T-cell (primary cell): Measurements from ENCODE around the gene ZNHIT3. TPM values are rescaled to one million over a fixed set of nuclear protein-coding genes. Genes with fewer than 3 reads are reported as not detected.
A peak's percentile ranks its signal among the peaks of the same experiment; 100 is the strongest.

Experiments used
- ATAC-seq, 4 experiments: fragments of 200-7000 bp in 3 of 4; fragments of 150-1000 bp in 1 of 4; cut with Tn5 transposase; replicated peaks in 1 of 4; 1 replicate in 3 of 4; 2 replicates in 1 of 4; pipeline ENCODE4 v1.10.0; 2021; ENCODE audit warnings: moderate library complexity in 3 of 4, mild to moderate bottlenecking in 2 of 4, moderate number of reproducible peaks in 1 of 4
- CTCF ChIA-PET, 2 donors: fragments of 300-600 bp; sonication (Branson Sonifier 250); formaldehyde crosslinking; loops; one replicate each; lab custom pipeline; 2022; ENCODE audit warnings: antibody characterized with exemption in 2 of 2; lab: Charles Lee
- POLR2A ChIA-PET, 2 donors: fragments of 300-600 bp; sonication (Branson Sonifier 250); formaldehyde crosslinking; loops; one replicate each; lab custom pipeline; 2022; ENCODE audit warnings: antibody characterized with exemption in 2 of 2; lab: Charles Lee
- DNase-seq, 35 experiments: peaks; one replicate each; pipeline versions ENCODE4 v3.0.0 to v3.0.0-alpha.2; 2013 to 2023
- H3K27ac ChIP-seq: one replicate; pipeline ENCODE4 v1.5.1; 2013; ENCODE audit warnings: low read length
- H3K27me3 ChIP-seq, 2 experiments: replicated peaks in 1 of 2; 1 replicate in 1 of 2; 2 replicates in 1 of 2; pipeline versions ENCODE4 v1.6.1 to v1.7.0; 2013; ENCODE audit warnings: low read length in 1 of 2, mixed read lengths in 1 of 2; ENCODE audit not compliant: control insufficient read depth in 2 of 2, insufficient read depth in 2 of 2; ENCODE audit errors: extremely low read depth in 1 of 2
- H3K36me3 ChIP-seq, 2 donors: 1 replicate in 1 of 2; 2 replicates in 1 of 2; pipeline versions ENCODE4 v1.6.1 to v1.7.0; 2013; ENCODE audit warnings: low read length in 1 of 2; ENCODE audit not compliant: control insufficient read depth in 2 of 2, insufficient read depth in 1 of 2; ENCODE audit errors: extremely low read depth in 1 of 2
- H3K4me1 ChIP-seq, 2 experiments: 1 replicate in 1 of 2; 2 replicates in 1 of 2; pipeline versions ENCODE4 v1.6.1 to v1.7.0; 2013; ENCODE audit warnings: low read length in 2 of 2, mixed read lengths in 1 of 2; ENCODE audit not compliant: insufficient read depth in 2 of 2, control insufficient read depth in 1 of 2; ENCODE audit errors: extremely low read depth in 1 of 2
- H3K4me3 ChIP-seq, 2 donors: 1 replicate in 1 of 2; 2 replicates in 1 of 2; pipeline versions ENCODE4 v1.5.1 to v1.7.0; 2013; ENCODE audit warnings: mild to moderate bottlenecking in 2 of 2, low read length in 1 of 2, moderate library complexity in 1 of 2; ENCODE audit not compliant: control insufficient read depth in 1 of 2; ENCODE audit errors: extremely low read depth in 1 of 2
- H3K9me3 ChIP-seq: 2 replicates; pipeline ENCODE4 v1.7.0; 2013
- H3K27ac Mint-ChIP-seq, 2 donors: one replicate each; pipeline ENCODE4 v1.8.0; 2020 to 2021; ENCODE audit warnings: mild to moderate bottlenecking in 2 of 2, mixed read lengths in 2 of 2
- H3K27me3 Mint-ChIP-seq, 2 donors: one replicate each; pipeline ENCODE4 v1.8.0; 2021 to 2022; ENCODE audit warnings: mixed read lengths in 2 of 2
- H3K36me3 Mint-ChIP-seq: one replicate; pipeline ENCODE4 v1.8.0; 2021; ENCODE audit warnings: mixed read lengths
- H3K4me1 Mint-ChIP-seq, 3 donors: one replicate each; pipeline ENCODE4 v1.8.0; 2020 to 2022; ENCODE audit warnings: mixed read lengths in 3 of 3, mild to moderate bottlenecking in 1 of 3
- H3K4me3 Mint-ChIP-seq, 3 donors: one replicate each; pipeline ENCODE4 v1.8.0; 2020 to 2022; ENCODE audit warnings: mild to moderate bottlenecking in 3 of 3, mixed read lengths in 3 of 3, moderate library complexity in 3 of 3
- H3K9me3 Mint-ChIP-seq, 3 donors: one replicate each; pipeline ENCODE4 v1.8.0; 2020 to 2022; ENCODE audit warnings: mixed read lengths in 3 of 3
- WGBS: methylation state at CpG from one replicate; pipeline ENCODE4 v1.1.5; 2013; ENCODE audit warnings: missing lambda C conversion rate; ENCODE audit not compliant: insufficient coverage; 5-methylcytosine and 5-hydroxymethylcytosine counted together
- total RNA-seq, 35 experiments: library from RNA in 6 of 35; stranded (reverse) in 6 of 35; fragments of 120-200 nt in 1 of 35; gene quantifications; one replicate each; pipeline versions ENCODE4 v1.2.1 to v1.2.4 and lab custom pipeline; 2013 to 2026

Gene ZNHIT3
- total RNA-seq, 5 donors from 2014 or later (not counting 1 experiment from before 2014, with no cell fraction given), result 44.2 to 54.6 (median 51.3) TPM

DNA sequence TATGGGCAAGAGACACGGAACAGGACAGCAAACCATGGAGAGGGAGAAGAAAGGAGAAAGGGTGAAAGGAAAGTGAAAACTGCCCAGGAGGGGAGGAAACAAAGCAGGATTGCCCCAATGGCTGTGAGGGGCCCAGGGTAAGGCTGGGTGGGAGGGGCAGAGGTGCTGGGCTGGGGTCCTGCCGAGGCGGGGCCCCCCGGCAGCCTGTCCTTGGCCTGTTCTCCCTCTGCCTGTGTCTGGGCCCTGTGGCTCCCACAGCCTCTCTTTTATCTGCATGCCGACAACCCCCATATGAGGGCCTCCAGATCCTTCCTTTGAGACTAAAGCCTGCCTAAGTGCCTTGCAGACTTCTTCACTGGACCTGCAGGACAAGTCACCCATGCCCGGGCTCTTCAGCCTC is 15.5 kb downstream of the ZNHIT3 start:
- Mint-ChIP-seq H3K27me3 (no peaks in the 10 kb centered on the region), H3K36me3 (peaks cover 16% of the 10 kb centered on the region), H3K4me1 (no peaks in the 10 kb centered on the region), H3K4me3 (no peak overlapping the region), H3K9me3 (no peaks in the 10 kb centered on the region), H3K27ac (peak overlapping the region; percentile 35 to 43)
- 98% methylated on average over 5 of the region's 6 CpGs for WGBS
- CTCF ChIA-PET, result no interaction called here
- no peak for ATAC-seq
- Histone ChIP-seq H3K4me3 (no peak overlapping the region), H3K27ac (no peak overlapping the region), H3K36me3 (peaks cover 13 to 66% of the 10 kb centered on the region in 2 donors), H3K4me1 (no peaks in the 10 kb centered on the region), H3K9me3 (no peaks in the 10 kb centered on the region), H3K27me3 (no peaks in the 10 kb centered on the region)
- POLR2A ChIA-PET, result no interaction called here
- peak in 1 of 35 experiments; percentile 18 for DNase-seq

DNA sequence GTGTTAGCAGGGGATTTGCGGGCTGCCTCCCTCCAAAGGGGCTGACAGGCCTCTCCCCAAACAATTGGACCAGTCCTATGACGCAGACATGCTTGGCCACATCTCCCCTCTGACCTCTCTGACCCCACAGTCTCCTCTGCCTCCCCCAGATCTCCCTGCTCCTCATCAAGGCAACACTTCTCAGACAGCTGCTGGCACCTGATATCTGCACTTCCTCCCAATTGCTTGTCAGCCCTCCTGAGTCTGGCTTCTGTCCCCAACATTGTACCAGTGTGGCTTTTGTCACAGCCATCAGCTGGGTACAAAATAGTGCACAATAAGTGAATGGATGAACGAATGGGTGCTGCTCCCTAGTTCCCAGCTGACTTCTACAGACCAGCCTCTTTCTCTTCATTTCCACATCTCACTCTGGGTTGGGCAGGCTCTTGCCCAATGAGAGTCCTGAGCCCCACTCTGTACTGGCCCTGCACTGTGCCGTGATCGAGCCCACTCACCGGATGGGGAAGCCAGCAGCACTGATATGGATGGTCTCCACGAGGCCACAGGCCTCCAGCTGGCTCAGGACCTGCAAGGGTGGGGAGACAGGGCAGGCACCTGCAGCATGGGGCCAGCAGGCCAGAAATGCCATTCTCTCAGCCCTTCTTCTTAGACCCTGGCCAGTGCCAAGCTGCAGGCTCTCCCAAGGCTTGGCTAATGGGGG is 17.1 kb downstream of the ZNHIT3 start:
- Mint-ChIP-seq H3K4me3 (no peak overlapping the region), H3K36me3 (peaks cover 13% of the 10 kb centered on the region), H3K9me3 (no peaks in the 10 kb centered on the region), H3K27me3 (no peaks in the 10 kb centered on the region), H3K4me1 (no peaks in the 10 kb centered on the region), H3K27ac (peak overlapping the region in 1 of 2 donors; percentile 48)
- DNase-seq (peak in 1 of 35 experiments; percentile 8), ATAC-seq (no peak)
- H3K27ac ChIP-seq, result no peak overlapping the region
- POLR2A ChIA-PET, result no interaction called here
- 100% methylated on average over 6 of the region's 7 CpGs for WGBS
- CTCF ChIA-PET, result no interaction called here
- peaks cover 7 to 62% of the 10 kb centered on the region in 2 donors for H3K36me3 ChIP-seq
- no peaks in the 10 kb centered on the region for H3K27me3 ChIP-seq
- no peak overlapping the region for H3K4me3 ChIP-seq
- H3K9me3 ChIP-seq, result no peaks in the 10 kb centered on the region
- H3K4me1 ChIP-seq, result no peaks in the 10 kb centered on the region

DNA sequence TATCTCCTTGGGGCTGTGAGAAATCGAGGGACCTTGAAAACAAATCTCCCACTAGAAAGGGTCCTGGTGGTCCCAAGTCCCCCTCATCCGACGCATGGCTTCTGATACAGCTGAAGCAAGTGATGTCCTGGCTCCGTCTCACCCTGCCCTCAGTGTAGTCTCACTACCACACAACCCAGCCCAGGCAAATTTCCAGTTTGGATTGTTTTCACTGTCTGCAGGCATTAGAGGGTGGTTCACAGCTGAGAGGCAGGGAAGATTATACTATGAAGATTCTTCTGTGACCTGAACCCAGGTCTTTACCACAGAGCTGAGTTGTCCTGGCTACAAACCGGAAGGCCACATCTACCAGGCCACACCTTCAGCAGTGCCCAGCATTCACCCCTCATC is 17.7 kb downstream of the ZNHIT3 start:
- Histone ChIP-seq H3K27ac (no peak overlapping the region), H3K4me1 (no peaks in the 10 kb centered on the region), H3K4me3 (no peak overlapping the region), H3K27me3 (no peaks in the 10 kb centered on the region), H3K36me3 (peaks cover 7 to 62% of the 10 kb centered on the region in 2 donors), H3K9me3 (no peaks in the 10 kb centered on the region)
- Mint-ChIP-seq H3K4me1 (no peaks in the 10 kb centered on the region), H3K27ac (no peak overlapping the region), H3K27me3 (no peaks in the 10 kb centered on the region), H3K4me3 (no peak overlapping the region), H3K36me3 (peaks cover 10% of the 10 kb centered on the region), H3K9me3 (no peaks in the 10 kb centered on the region)
- no CpG with 5 or more reads among the region's 5 CpGs for WGBS
- ATAC-seq (no peak), DNase-seq (no peak)
- CTCF ChIA-PET, result interaction anchor here in 1 of 2 donors (0.6 kb wide), 1 partner anchor 499 kb away, joined by 4 read pairs; no protein-coding TSS in a partner anchor
- POLR2A ChIA-PET, result interaction anchor here in 1 of 2 donors (0.6 kb wide), 1 partner anchor 15 kb away, joined by 10 read pairs; no protein-coding TSS in a partner anchor

DNA sequence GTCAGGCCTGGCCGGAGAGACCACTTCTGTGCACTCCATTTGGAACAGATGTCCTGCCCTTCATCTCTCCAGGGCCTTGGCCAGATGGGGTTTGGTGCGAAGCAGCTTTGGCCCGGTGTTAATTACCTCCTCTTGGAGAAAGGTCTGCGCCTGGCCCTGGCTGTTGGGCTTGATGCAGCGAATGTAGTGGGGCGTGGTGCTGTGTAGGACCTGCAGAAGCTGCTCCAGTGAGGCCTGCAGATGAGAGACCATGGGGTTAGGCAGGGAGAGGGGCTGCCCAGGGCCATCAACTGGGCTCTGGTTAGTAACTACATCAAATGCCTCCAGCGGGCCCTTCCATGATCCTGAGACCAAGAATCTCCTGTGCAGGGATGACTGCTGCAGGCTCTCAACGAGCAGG is 18.7 kb downstream of the ZNHIT3 start:
- POLR2A ChIA-PET, result no interaction called here
- Histone ChIP-seq H3K9me3 (no peaks in the 10 kb centered on the region), H3K4me3 (no peak overlapping the region), H3K36me3 (peaks cover 7 to 64% of the 10 kb centered on the region in 2 donors), H3K4me1 (no peaks in the 10 kb centered on the region), H3K27ac (no peak overlapping the region), H3K27me3 (no peaks in the 10 kb centered on the region)
- Mint-ChIP-seq H3K4me1 (no peaks in the 10 kb centered on the region), H3K4me3 (no peak overlapping the region), H3K9me3 (no peaks in the 10 kb centered on the region), H3K27me3 (no peaks in the 10 kb centered on the region), H3K36me3 (peaks cover 10% of the 10 kb centered on the region), H3K27ac (no peak overlapping the region)
- CTCF ChIA-PET, result no interaction called here
- DNase-seq (no peak), ATAC-seq (no peak)
- 99% methylated on average over 8 of the region's 8 CpGs for WGBS

DNA sequence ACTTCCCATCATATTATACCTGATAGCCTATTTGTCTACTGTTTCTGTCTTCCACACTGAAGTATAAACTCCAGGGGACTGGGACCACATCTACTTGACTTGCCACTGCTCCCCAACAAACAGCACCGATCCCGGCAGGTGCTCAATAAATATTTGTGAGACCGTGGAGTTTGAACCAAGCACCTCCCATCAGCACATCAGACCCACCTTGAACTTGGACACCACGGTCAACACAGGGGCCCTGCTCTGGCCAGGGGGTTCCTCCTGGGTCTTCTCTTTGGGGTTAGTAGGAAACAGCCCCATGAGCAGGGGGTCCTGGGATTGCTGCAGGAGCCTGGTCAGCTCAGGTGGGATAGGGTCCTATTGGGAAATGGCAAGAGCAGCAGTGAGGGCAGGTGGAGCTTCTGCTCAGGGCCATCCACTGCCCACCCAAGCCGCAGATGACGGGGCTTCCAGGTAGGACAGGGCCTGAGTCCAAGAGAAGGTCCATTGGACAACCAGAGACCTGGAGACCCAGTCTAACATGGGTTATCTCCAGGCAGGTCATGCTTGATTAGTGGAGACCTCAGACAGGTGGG is 19.9 kb downstream of the ZNHIT3 start:
- H3K4me3 ChIP-seq, result no peak overlapping the region
- no peaks in the 10 kb centered on the region for H3K27me3 Mint-ChIP-seq
- peak in 1 of 35 experiments; percentile 4 for DNase-seq
- H3K27ac ChIP-seq, result no peak overlapping the region
- H3K4me1 ChIP-seq, result no peaks in the 10 kb centered on the region
- H3K27ac Mint-ChIP-seq, result no peak overlapping the region
- CTCF ChIA-PET, result no interaction called here
- POLR2A ChIA-PET, result no interaction called here
- no peaks in the 10 kb centered on the region for H3K9me3 Mint-ChIP-seq
- H3K4me3 Mint-ChIP-seq, result no peak overlapping the region
- 100% methylated on average over 2 of the region's 6 CpGs for WGBS
- peaks cover 7 to 61% of the 10 kb centered on the region in 2 donors for H3K36me3 ChIP-seq
- H3K36me3 Mint-ChIP-seq, result peaks cover 15% of the 10 kb centered on the region
- H3K27me3 ChIP-seq, result no peaks in the 10 kb centered on the region
- no peaks in the 10 kb centered on the region for H3K4me1 Mint-ChIP-seq
- no peaks in the 10 kb centered on the region for H3K9me3 ChIP-seq
- no peak for ATAC-seq

DNA sequence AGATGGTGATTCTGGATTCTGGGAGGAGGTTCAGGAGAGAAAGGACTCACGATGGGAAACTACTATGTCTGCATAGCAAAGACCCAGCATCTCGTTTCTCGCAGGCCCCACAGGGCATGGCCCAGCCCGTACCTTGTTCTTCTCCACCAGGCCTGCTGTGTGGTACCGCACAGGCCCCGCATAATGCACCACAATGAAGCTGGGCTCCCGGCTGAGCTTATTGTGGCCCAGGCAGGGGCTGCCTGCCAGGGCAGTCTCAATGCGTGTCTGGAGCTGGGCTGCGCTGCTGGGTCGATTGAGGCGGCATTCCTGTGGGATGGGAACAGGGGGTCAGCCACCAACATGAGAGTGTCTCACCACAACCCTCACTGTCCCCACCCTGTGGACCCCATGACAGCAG is 20.4 kb downstream of the ZNHIT3 start:
- 96% methylated on average over 6 of the region's 11 CpGs for WGBS
- no peaks in the 10 kb centered on the region for H3K4me1 ChIP-seq
- no peak overlapping the region for H3K4me3 ChIP-seq
- no peaks in the 10 kb centered on the region for H3K27me3 ChIP-seq
- no peaks in the 10 kb centered on the region for H3K9me3 ChIP-seq
- H3K4me1 Mint-ChIP-seq, result no peaks in the 10 kb centered on the region
- no peaks in the 10 kb centered on the region for H3K9me3 Mint-ChIP-seq
- DNase-seq, result no peak
- H3K4me3 Mint-ChIP-seq, result no peak overlapping the region
- peaks cover 7 to 61% of the 10 kb centered on the region in 2 donors for H3K36me3 ChIP-seq
- no peaks in the 10 kb centered on the region for H3K27me3 Mint-ChIP-seq
- peaks cover 15% of the 10 kb centered on the region for H3K36me3 Mint-ChIP-seq
- no peak for ATAC-seq
- CTCF ChIA-PET, result no interaction called here
- H3K27ac ChIP-seq, result no peak overlapping the region
- no peak overlapping the region for H3K27ac Mint-ChIP-seq
- POLR2A ChIA-PET, result no interaction called here
